A549 (cell line): ENCODE results near the gene MUC6.

Experiments
- CBX2 ChIP-seq: fragments of 200-600 bp; sonication (generic); IDR thresholded peaks from 2 replicates; pipeline ENCODE4 v1.6.1; 2016; ENCODE audit warnings: low read depth, mild to moderate bottlenecking, borderline replicate concordance
- CTCF ChIP-seq: fragments of >200 bp; sonication (Bioruptor Twin); formaldehyde crosslinking; IDR thresholded peaks from 3 replicates; pipeline ENCODE4 v1.5.1; 2016
- EP300 ChIP-seq, 2 experiments: fragments of >200 bp; sonication (Bioruptor Twin); formaldehyde crosslinking; IDR thresholded peaks; 2 replicates in 1 of 2; 3 replicates in 1 of 2; pipeline ENCODE4 v1.6.1; 2016 to 2017
- FOSB ChIP-seq: fragments of 250-450 bp; sonication (Bioruptor Pico); IDR thresholded peaks from 2 replicates; pipeline ENCODE4 v1.5.0; 2020; ENCODE audit warnings: mild to moderate bottlenecking, moderate library complexity
- JUNB ChIP-seq: fragments of >200 bp; sonication (Bioruptor Twin); formaldehyde crosslinking; IDR thresholded peaks from 2 replicates; pipeline ENCODE4 v1.6.1; 2016
- MAFK ChIP-seq: fragments of 450-650 bp; IDR thresholded peaks from 2 replicates; pipeline ENCODE4 v1.6.1; 2014; ENCODE audit not compliant: partially characterized antibody
- NR3C1 ChIP-seq: fragments of >200 bp; sonication (Bioruptor Twin); formaldehyde crosslinking; IDR thresholded peaks from 3 replicates; pipeline ENCODE4 v1.6.1; 2017
- PHF8 ChIP-seq: fragments of 200-600 bp; sonication (generic); IDR thresholded peaks from 2 replicates; pipeline ENCODE4 v1.6.1; 2016; ENCODE audit warnings: low read depth, mild to moderate bottlenecking, antibody characterized with exemption, moderate library complexity, borderline replicate concordance
- POLR2A ChIP-seq: IDR thresholded peaks from 2 replicates; pipeline ENCODE4 v1.6.1; 2012; ENCODE audit warnings: mild to moderate bottlenecking, low read length
- POLR2AphosphoS2 ChIP-seq: conservative IDR thresholded peaks from 2 replicates; pipeline ENCODE4 v1.6.1; 2012; ENCODE audit warnings: low read length, improper control_type of control experiment, inconsistent platforms
- RCOR1 ChIP-seq: fragments of 150-350 bp; IDR thresholded peaks from 2 replicates; pipeline ENCODE4 v1.6.1; 2014; ENCODE audit warnings: antibody characterized with exemption, low read length, low read depth
- REST ChIP-seq: fragments of 200-600 bp; sonication (generic); IDR thresholded peaks from 2 replicates; pipeline ENCODE4 v1.6.1; 2016; ENCODE audit warnings: antibody characterized with exemption, mild to moderate bottlenecking, moderate library complexity

- TF ChIP-seq MAFK (no peak), EP300 (IDR thresholded peaks at IDR 0.05) (no peak), CTCF (no peak), POLR2AphosphoS2 (no peak), RCOR1 (no peak), CBX2 (no peak), POLR2A (no peak), NR3C1 (no peak), PHF8 (no peak), JUNB (no peak), REST (no peak), FOSB (CRISPR knock-in tag) (no peak)
Measured at GRCh38 chr11:1018091-1018490, 18.4 kb downstream of the MUC6 start.
